ENCODE results near the gene PHGDH.

Gene PHGDH

DNA sequence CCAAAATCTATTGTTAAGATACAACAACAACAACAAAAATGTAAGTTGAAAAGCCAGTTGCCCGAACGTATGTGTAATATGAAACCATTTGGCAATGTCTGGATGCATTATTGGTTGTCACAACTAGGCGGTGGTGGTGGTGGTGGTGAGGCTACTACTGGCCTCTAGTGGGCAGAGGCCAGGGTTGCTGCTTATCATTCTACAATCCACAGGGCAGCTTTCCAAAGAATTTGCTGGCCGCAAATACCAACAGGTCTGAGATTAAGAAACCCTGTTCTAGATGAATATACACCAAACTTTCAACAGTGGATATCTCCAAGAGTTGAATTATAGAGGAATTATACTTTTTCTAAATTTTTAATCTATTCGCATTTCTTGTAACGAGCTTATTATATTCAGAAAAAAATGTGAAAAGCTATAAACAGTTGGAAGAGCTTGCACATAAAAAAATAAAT, 36.9 kb upstream of the PHGDH start:
- TF ChIP-seq CTCF (IDR thresholded peaks at IDR 0.05) = peak; percentile 59

- TF ChIP-seq CTCF (IDR thresholded peaks at IDR 0.05) = peak; percentile 85
Measured at GRCh38 chr1:119675349-119676345, 36.1 kb upstream of the PHGDH start.

GRCh38 chr1:119676571-119677206, 35.0 kb upstream of the PHGDH start:
- TF ChIP-seq CTCF (IDR thresholded peaks at IDR 0.05) = no peak; the same call in 1 of the 2 replicates

DNA sequence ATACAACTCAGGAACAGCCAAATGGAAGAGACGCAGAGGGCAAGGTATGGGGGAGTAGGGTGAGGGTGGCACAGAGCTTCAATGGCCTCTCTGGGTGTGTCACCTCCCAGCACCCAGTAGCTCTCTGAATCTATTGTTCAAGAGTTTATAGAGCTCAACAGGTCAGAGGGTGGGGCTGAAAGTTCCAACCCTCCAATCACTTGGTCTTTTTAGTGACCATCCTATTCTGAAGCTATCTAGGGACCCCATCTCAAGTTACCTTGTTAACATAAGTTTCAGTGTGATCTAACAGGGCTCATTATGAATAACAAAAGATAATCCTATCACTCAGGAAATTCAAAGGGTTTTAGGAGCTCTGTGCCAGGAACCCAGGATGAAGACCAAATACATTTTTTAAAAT, 32.5 kb upstream of the PHGDH start:
- TF ChIP-seq CTCF (IDR thresholded peaks at IDR 0.05) = no peak

DNA sequence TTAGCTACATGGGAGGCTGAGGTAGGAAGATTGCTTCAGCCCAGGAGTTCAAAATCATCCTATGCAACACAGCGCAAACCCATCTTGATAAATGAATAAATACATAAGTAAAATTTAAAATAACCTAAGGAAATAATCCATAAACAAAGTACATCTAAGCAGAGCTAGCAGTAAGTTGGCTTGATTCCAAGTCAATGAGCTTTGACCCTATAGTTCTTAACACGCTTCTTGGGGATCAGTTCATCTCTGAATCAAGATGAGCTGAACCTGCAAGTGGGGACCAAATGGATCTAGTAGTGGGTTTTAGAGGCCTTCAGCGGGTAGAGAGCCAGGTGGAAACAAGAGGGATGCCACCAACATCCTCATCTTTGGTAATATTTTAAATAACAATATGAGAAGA, 31.5 kb upstream of the PHGDH start:
- no peak for TF ChIP-seq CTCF (IDR thresholded peaks at IDR 0.05)

GRCh38 chr1:119680723-119681122, 31.0 kb upstream of the PHGDH start:
- no peak for TF ChIP-seq CTCF (IDR thresholded peaks at IDR 0.05)

DNA sequence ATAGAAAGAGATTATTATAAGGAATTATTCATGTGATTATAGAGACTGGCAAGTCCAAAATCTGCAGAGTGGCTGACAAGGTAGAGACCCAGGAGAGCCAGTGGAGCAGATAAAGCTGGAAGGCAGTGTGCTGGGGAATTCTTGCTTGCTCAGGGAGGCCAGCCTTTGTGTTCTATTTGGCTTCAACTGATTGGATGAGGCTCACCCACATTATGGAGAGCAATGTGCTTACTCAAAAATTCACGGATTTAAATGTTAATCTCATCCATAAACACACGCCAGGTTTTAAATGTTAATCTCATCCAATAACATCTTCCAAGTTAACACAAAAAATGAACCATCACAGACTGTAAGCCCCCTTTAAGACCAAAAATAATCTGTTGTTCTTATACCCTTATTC, 30.2 kb upstream of the PHGDH start:
- TF ChIP-seq CTCF (IDR thresholded peaks at IDR 0.05) = no peak
